Erythroblast (primary cell): ENCODE measurements around the gene MORN3.
"Not testable (repeated sequence)": the region's sequence is repeated elsewhere in the genome, so short reads cannot be mapped to it uniquely, and the experiment has no call there.

Source experiments
- GATA1 ChIP-seq: IDR thresholded peaks from 2 replicates; pipeline ENCODE4 v1.6.1; 2011; ENCODE audit warnings: low read depth, mild to moderate bottlenecking, control low read depth, low read length, moderate library complexity
- POLR2A ChIP-seq: IDR thresholded peaks from 2 replicates; pipeline ENCODE4 v1.6.1; 2011; ENCODE audit warnings: mild to moderate bottlenecking, low read length

- not testable (repeated sequence) for TF ChIP-seq POLR2A, GATA1
Measured at GRCh38 chr12:121697861-121698260, 28.4 kb upstream of the MORN3 start.
